Endodermal cell (in vitro differentiated cells): ENCODE measurements around the gene SYNPO2L. TPM values are rescaled to one million over a fixed set of nuclear protein-coding genes. Genes with fewer than 3 reads are reported as not detected.

Experiments used
- DNase-seq: peaks from one replicate; pipeline ENCODE4 v3.0.0-alpha.2; 2017
- H3K27ac ChIP-seq: 2 replicates; pipeline ENCODE4 v1.5.1; 2013; ENCODE audit warnings: mild to moderate bottlenecking, low read depth, low read length, moderate library complexity
- H3K27me3 ChIP-seq: 2 replicates; pipeline ENCODE4 v1.6.1; 2013; ENCODE audit warnings: mild to moderate bottlenecking, low read length, moderate library complexity; ENCODE audit not compliant: insufficient read depth, control insufficient read depth, poor library complexity, severe bottlenecking
- H3K36me3 ChIP-seq: 2 replicates; pipeline ENCODE4 v1.7.0; 2013; ENCODE audit warnings: mild to moderate bottlenecking, low read length, moderate library complexity; ENCODE audit not compliant: control insufficient read depth, insufficient read depth
- H3K4me1 ChIP-seq: one replicate; pipeline ENCODE4 v1.7.0; 2013; ENCODE audit warnings: low read length; ENCODE audit not compliant: control insufficient read depth, insufficient read depth
- H3K4me3 ChIP-seq: 2 replicates; pipeline ENCODE4 v1.5.1; 2013; ENCODE audit warnings: mild to moderate bottlenecking, low read length, moderate library complexity
- H3K9ac ChIP-seq: 2 replicates; pipeline ENCODE4 v1.6.1; 2013; ENCODE audit warnings: mild to moderate bottlenecking, low read length, moderate library complexity; ENCODE audit not compliant: poor library complexity, severe bottlenecking; ENCODE audit errors: extremely low read depth
- H3K9me3 ChIP-seq: 2 replicates; pipeline ENCODE4 v1.6.1; 2013; ENCODE audit warnings: mild to moderate bottlenecking, low read length, moderate library complexity; ENCODE audit not compliant: control insufficient read depth
- H3K27ac Mint-ChIP-seq: 2 replicates; pipeline ENCODE4 v1.8.0; 2020; ENCODE audit warnings: mixed read lengths
- H3K27me3 Mint-ChIP-seq: 2 replicates; pipeline ENCODE4 v1.8.0; 2021; ENCODE audit warnings: mild to moderate bottlenecking, mixed read lengths; ENCODE audit not compliant: insufficient read depth
- H3K36me3 Mint-ChIP-seq: 2 replicates; pipeline ENCODE4 v1.8.0; 2020; ENCODE audit warnings: low read depth, mixed read lengths
- H3K4me1 Mint-ChIP-seq: 2 replicates; pipeline ENCODE4 v1.8.0; 2020; ENCODE audit warnings: mixed read lengths
- H3K4me3 Mint-ChIP-seq: 2 replicates; pipeline ENCODE4 v1.8.0; 2020; ENCODE audit warnings: mild to moderate bottlenecking, moderate library complexity, mixed read lengths
- H3K9me3 Mint-ChIP-seq: 2 replicates; pipeline ENCODE4 v1.8.0; 2020; ENCODE audit warnings: mild to moderate bottlenecking, mixed read lengths
- CTCF ChIP-seq: fragments of 200-600 bp; sonication (generic); conservative IDR thresholded peaks from 2 replicates; pipeline ENCODE4 v1.5.0; 2021; ENCODE audit warnings: antibody characterized with exemption, mild to moderate bottlenecking
- WGBS, 2 experiments: methylation state at CpG; one replicate each; pipeline versions ENCODE4 v1.1.5 to v1.1.7; 2013; ENCODE audit warnings: missing lambda C conversion rate in 2 of 2, mixed read lengths in 1 of 2; ENCODE audit not compliant: insufficient coverage in 1 of 2, insufficient read length in 1 of 2; 5-methylcytosine and 5-hydroxymethylcytosine counted together
- total RNA-seq, 2 donors: library from RNA; stranded (reverse); fragmentation: NEBNext Ultra II Directional in 1 of 2; extraction: Animal tissue kit (Norgen Biotek cat#: 25700) in 1 of 2; gene quantifications; 2 replicates in 1 of 2; 3 replicates in 1 of 2; pipeline ENCODE4 v1.2.1, GENCODE V29; 2021

The SYNPO2L gene
- total RNA-seq, 2 donors from 2014 or later, result 0.11 to 0.20 TPM

- Histone ChIP-seq H3K4me1 (peaks cover 9% of the 10 kb centered on the region), H3K36me3 (no peaks in the 10 kb centered on the region), H3K4me3 (peak overlapping the region; percentile 34), H3K27ac (no peak overlapping the region), H3K9me3 (no peaks in the 10 kb centered on the region), H3K9ac (no peak overlapping the region), H3K27me3 (no peaks in the 10 kb centered on the region)
- H3K4me3 Mint-ChIP-seq, result no peak overlapping the region
- no peaks in the 10 kb centered on the region for H3K9me3 Mint-ChIP-seq
- H3K27me3 Mint-ChIP-seq, result peaks cover 6% of the 10 kb centered on the region
- DNase-seq, result no peak
- H3K4me1 Mint-ChIP-seq, result peaks cover 34% of the 10 kb centered on the region
- TF ChIP-seq CTCF, result no peak
- H3K36me3 Mint-ChIP-seq, result no peaks in the 10 kb centered on the region
- H3K27ac Mint-ChIP-seq, result peak overlapping the region; percentile 0
- WGBS, 2 experiments, result 94 to 100% methylated on average over 3 to 6 of the region's 6 CpGs
Observed at GRCh38 chr10:73649876-73650536, 5.8 kb downstream of the SYNPO2L start.

GRCh38 chr10:73648975-73649829, 6.6 kb downstream of the SYNPO2L start:
- TF ChIP-seq CTCF, result no peak
- peak; percentile 80 for DNase-seq
- 68 to 100% methylated on average over 1 to 4 of the region's 4 CpGs for WGBS, 2 experiments
- no peak overlapping the region for H3K27ac ChIP-seq
- H3K36me3 Mint-ChIP-seq, result no peaks in the 10 kb centered on the region
- no peaks in the 10 kb centered on the region for H3K9me3 Mint-ChIP-seq
- H3K27me3 Mint-ChIP-seq, result peaks cover 7% of the 10 kb centered on the region
- H3K4me3 Mint-ChIP-seq, result peak overlapping the region; percentile 68
- no peak overlapping the region for H3K9ac ChIP-seq
- H3K27me3 ChIP-seq, result no peaks in the 10 kb centered on the region
- H3K4me1 Mint-ChIP-seq, result peaks cover 39% of the 10 kb centered on the region
- no peaks in the 10 kb centered on the region for H3K36me3 ChIP-seq
- H3K4me1 ChIP-seq, result peaks cover 9% of the 10 kb centered on the region
- peak overlapping the region; percentile 59 for H3K27ac Mint-ChIP-seq
- no peaks in the 10 kb centered on the region for H3K9me3 ChIP-seq
- peak overlapping the region; percentile 34 for H3K4me3 ChIP-seq

GRCh38 chr10:73647875-73648651, 7.8 kb downstream of the SYNPO2L start:
- no peak overlapping the region for H3K9ac ChIP-seq
- no peaks in the 10 kb centered on the region for H3K36me3 Mint-ChIP-seq
- DNase-seq, result peak; percentile 66
- no peak overlapping the region for H3K4me3 ChIP-seq
- TF ChIP-seq CTCF, result peak; percentile 1
- no peaks in the 10 kb centered on the region for H3K36me3 ChIP-seq
- no peaks in the 10 kb centered on the region for H3K27me3 ChIP-seq
- WGBS, 2 experiments, result 86 to 87% methylated on average over 28 to 35 of the region's 35 CpGs
- H3K9me3 Mint-ChIP-seq, result no peaks in the 10 kb centered on the region
- H3K27ac Mint-ChIP-seq, result no peak overlapping the region
- H3K4me1 ChIP-seq, result peaks cover 9% of the 10 kb centered on the region
- H3K27me3 Mint-ChIP-seq, result peaks cover 7% of the 10 kb centered on the region
- peaks cover 39% of the 10 kb centered on the region for H3K4me1 Mint-ChIP-seq
- no peaks in the 10 kb centered on the region for H3K9me3 ChIP-seq
- peak overlapping the region; percentile 68 for H3K4me3 Mint-ChIP-seq
- H3K27ac ChIP-seq, result no peak overlapping the region
